Keratinocyte (primary cell): ENCODE results near the gene ESRRB. TPM values are rescaled to one million over a fixed set of nuclear protein-coding genes. Genes with fewer than 3 reads are reported as not detected.

Experiments used
- DNase-seq: peaks from one replicate; pipeline ENCODE4 v3.0.0-alpha.2; 2011; ENCODE audit warnings: low read depth, missing footprints, low spot score
- FAIRE-seq: peaks from 2 replicates; lab custom pipeline; 2011; peaks lifted over from hg19 to GRCh38; lab: Jason Lieb, UNC
- H2AFZ ChIP-seq: 2 replicates; pipeline ENCODE4 v1.6.0; 2012; ENCODE audit warnings: low read length, control low read depth, inconsistent platforms; ENCODE audit not compliant: control insufficient read depth
- H3K27ac ChIP-seq: 2 replicates; pipeline ENCODE4 v1.5.1; 2011; ENCODE audit warnings: low read length; ENCODE audit not compliant: control insufficient read depth, insufficient read depth
- H3K27me3 ChIP-seq: 3 replicates; pipeline ENCODE4 v1.6.0; 2011; ENCODE audit warnings: low read length; ENCODE audit not compliant: control insufficient read depth, insufficient read depth; ENCODE audit errors: extremely low read depth
- H3K36me3 ChIP-seq, 2 experiments: 2 replicates in 1 of 2; 3 replicates in 1 of 2; pipeline ENCODE4 v1.5.1; 2011; ENCODE audit warnings: low read length in 2 of 2, mild to moderate bottlenecking in 1 of 2; ENCODE audit not compliant: control insufficient read depth in 2 of 2, insufficient read depth in 2 of 2; ENCODE audit errors: extremely low read depth in 1 of 2
- H3K4me1 ChIP-seq: 3 replicates; pipeline ENCODE4 v1.5.1; 2011; ENCODE audit warnings: low read length; ENCODE audit not compliant: control insufficient read depth, insufficient read depth; ENCODE audit errors: extremely low read depth
- H3K4me2 ChIP-seq: 3 replicates; pipeline ENCODE4 v1.6.0; 2011; ENCODE audit warnings: low read depth, low read length; ENCODE audit not compliant: control insufficient read depth, insufficient read depth; ENCODE audit errors: extremely low read depth
- H3K4me3 ChIP-seq, 3 experiments: fragments of 200-600 bp in 1 of 3; sonication (generic) in 1 of 3; 2 replicates in 2 of 3; 3 replicates in 1 of 3; pipeline ENCODE4 v1.5.1; 2011 to 2016; ENCODE audit warnings: low read length in 3 of 3, mild to moderate bottlenecking in 3 of 3, control low read depth in 2 of 3, inconsistent platforms in 1 of 3, low read depth in 1 of 3, mixed read lengths in 1 of 3, mixed run types in 1 of 3, moderate library complexity in 1 of 3; ENCODE audit not compliant: control insufficient read depth in 2 of 3, insufficient read depth in 2 of 3; ENCODE audit errors: extremely low read depth in 1 of 3
- H3K79me2 ChIP-seq: 2 replicates; pipeline ENCODE4 v1.6.0; 2012; ENCODE audit warnings: low read length; ENCODE audit not compliant: control insufficient read depth, insufficient read depth
- H3K9ac ChIP-seq: 3 replicates; pipeline ENCODE4 v1.6.0; 2011; ENCODE audit warnings: low read length; ENCODE audit not compliant: control insufficient read depth, insufficient read depth; ENCODE audit errors: extremely low read depth
- H3K9me1 ChIP-seq: 3 replicates; pipeline ENCODE4 v1.6.0; 2011; ENCODE audit warnings: low read length; ENCODE audit not compliant: control insufficient read depth, insufficient read depth; ENCODE audit errors: extremely low read depth
- H3K9me3 ChIP-seq: 2 replicates; pipeline ENCODE4 v1.5.1; 2012; ENCODE audit warnings: low read depth, low read length; ENCODE audit not compliant: control insufficient read depth
- H4K20me1 ChIP-seq: 3 replicates; pipeline ENCODE4 v1.6.0; 2011; ENCODE audit warnings: low read length; ENCODE audit not compliant: control insufficient read depth, insufficient read depth; ENCODE audit errors: extremely low read depth
- EZH2 ChIP-seq: IDR thresholded peaks from one replicate; pipeline ENCODE4 v1.6.1; 2012; ENCODE audit warnings: inconsistent platforms, mild to moderate bottlenecking, low read length, moderate library complexity
- dilution Hi-C: fragments of 300-500 bp; cut with MboI; formaldehyde crosslinking; loops from one replicate; pipeline ENCODE4 v1.7.0; 2020; ENCODE audit warnings: low sequenced_read_pairs; ENCODE audit not compliant: extremely low pct_ligation_motif_present
- polyA plus RNA-seq, 5 experiments: library from polyadenylated mRNA; depleted of rRNA in 3 of 5; stranded (reverse) in 3 of 5; stranded (forward) in 1 of 5; unstranded in 1 of 5; fragments of >200 nt; gene quantifications; 1 replicate in 1 of 5; 2 replicates in 3 of 5; 3 replicates in 1 of 5; pipeline versions ENCODE4 v1.2.1 to v1.2.3, GENCODE V29; 2011 to 2012; ENCODE audit warnings: missing spikeins in 2 of 5, low read depth in 1 of 5, low replicate concordance in 1 of 5
- TF ChIP-seq, protein P1 (sequence below), 3 experiments: IDR thresholded peaks in 1 of 3; conservative IDR thresholded peaks in 1 of 3; optimal IDR thresholded peaks in 1 of 3; 2 replicates in 2 of 3; 3 replicates in 1 of 3; pipeline versions ENCODE3 to v1.5.1; 2011; ENCODE audit warnings: low read length in 3 of 3, mild to moderate bottlenecking in 3 of 3, moderate library complexity in 2 of 3, control low read depth in 1 of 3, inconsistent platforms in 1 of 3; ENCODE audit not compliant: insufficient read depth in 2 of 3; ENCODE audit errors: extremely low read depth in 1 of 3

Gene ESRRB
- polyA plus RNA-seq, 1 donor (not counting 4 experiments of a cell fraction or from before 2014, with no cell fraction given): 0.01 TPM

- Histone ChIP-seq H2AFZ (no peak overlapping the region), H3K27ac (no peak overlapping the region), H3K9ac (no peak overlapping the region), H3K9me1 (peaks cover 2% of the 10 kb centered on the region), H3K9me3 (no peaks in the 10 kb centered on the region), H3K4me3 (no peak overlapping the region), H3K4me1 (peaks cover 12% of the 10 kb centered on the region), H4K20me1 (no peaks in the 10 kb centered on the region), H3K79me2 (no peaks in the 10 kb centered on the region), H3K27me3 (peaks cover 14% of the 10 kb centered on the region), H3K4me2 (no peak overlapping the region), H3K36me3 (no peaks in the 10 kb centered on the region)
- DNase-seq: no peak
- TF ChIP-seq EZH2: no peak
- TF ChIP-seq, protein P1, sequence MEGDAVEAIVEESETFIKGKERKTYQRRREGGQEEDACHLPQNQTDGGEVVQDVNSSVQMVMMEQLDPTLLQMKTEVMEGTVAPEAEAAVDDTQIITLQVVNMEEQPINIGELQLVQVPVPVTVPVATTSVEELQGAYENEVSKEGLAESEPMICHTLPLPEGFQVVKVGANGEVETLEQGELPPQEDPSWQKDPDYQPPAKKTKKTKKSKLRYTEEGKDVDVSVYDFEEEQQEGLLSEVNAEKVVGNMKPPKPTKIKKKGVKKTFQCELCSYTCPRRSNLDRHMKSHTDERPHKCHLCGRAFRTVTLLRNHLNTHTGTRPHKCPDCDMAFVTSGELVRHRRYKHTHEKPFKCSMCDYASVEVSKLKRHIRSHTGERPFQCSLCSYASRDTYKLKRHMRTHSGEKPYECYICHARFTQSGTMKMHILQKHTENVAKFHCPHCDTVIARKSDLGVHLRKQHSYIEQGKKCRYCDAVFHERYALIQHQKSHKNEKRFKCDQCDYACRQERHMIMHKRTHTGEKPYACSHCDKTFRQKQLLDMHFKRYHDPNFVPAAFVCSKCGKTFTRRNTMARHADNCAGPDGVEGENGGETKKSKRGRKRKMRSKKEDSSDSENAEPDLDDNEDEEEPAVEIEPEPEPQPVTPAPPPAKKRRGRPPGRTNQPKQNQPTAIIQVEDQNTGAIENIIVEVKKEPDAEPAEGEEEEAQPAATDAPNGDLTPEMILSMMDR (optimal IDR thresholded peaks at IDR 0.05 in 1 of 3, IDR thresholded peaks at IDR 0.05 in 1 of 3, conservative IDR thresholded peaks at IDR 0.05 in 1 of 3; ENCODE audit: extremely low read depth in 1 of 3, insufficient read depth in 2 of 3, low read length in 3 of 3): no peak
- FAIRE-seq: no peak
- dilution Hi-C loops: no loop called here
Measured at GRCh38 chr14:76395161-76395560, 19.2 kb downstream of the ESRRB start.

DNA sequence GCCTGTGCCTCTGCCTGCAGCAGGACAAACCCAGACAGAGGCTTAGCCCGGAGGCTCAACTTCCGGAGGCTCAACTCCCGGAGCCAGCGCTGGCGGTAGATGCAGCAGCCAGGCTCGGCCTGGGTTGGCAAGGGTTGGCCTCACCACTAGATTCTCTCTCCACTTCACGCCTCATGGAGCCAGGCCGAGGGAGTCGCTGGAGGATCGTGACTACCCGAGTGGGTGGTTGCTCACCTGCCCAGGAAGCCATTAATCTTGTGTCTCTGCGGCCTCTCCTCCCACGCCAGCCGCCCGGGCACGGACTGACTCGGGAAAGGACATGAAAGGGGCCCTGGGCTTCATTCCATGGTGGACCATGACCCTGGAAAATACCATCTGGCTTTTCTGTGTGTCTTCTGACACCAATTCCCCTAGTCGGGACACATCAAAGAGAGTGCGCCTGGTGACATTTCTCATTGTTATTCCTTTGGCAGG, 20.8 kb downstream of the ESRRB start:
- Histone ChIP-seq H2AFZ (no peak overlapping the region), H3K36me3 (no peaks in the 10 kb centered on the region), H3K4me1 (peaks cover 9% of the 10 kb centered on the region), H3K27ac (no peak overlapping the region), H3K79me2 (no peaks in the 10 kb centered on the region), H3K9me3 (no peaks in the 10 kb centered on the region), H3K4me3 (no peak overlapping the region), H3K9ac (no peak overlapping the region), H4K20me1 (no peaks in the 10 kb centered on the region), H3K27me3 (peaks cover 17% of the 10 kb centered on the region), H3K4me2 (no peak overlapping the region), H3K9me1 (peaks cover 2% of the 10 kb centered on the region)
- FAIRE-seq: no peak
- TF ChIP-seq EZH2: no peak
- TF ChIP-seq, protein P1 (optimal IDR thresholded peaks at IDR 0.05 in 1 of 3, IDR thresholded peaks at IDR 0.05 in 1 of 3, conservative IDR thresholded peaks at IDR 0.05 in 1 of 3; ENCODE audit: extremely low read depth in 1 of 3, insufficient read depth in 2 of 3, low read length in 3 of 3): no peak
- DNase-seq: no peak
- dilution Hi-C loops: no loop called here
